IPS-18c (cell line): Measurements from ENCODE around the gene ZNF70.
"Not testable (repeated sequence)": the region's sequence is repeated elsewhere in the genome, so short reads cannot be mapped to it uniquely, and the experiment has no call there.

Experiments
- H3K4me3 ChIP-seq: 2 replicates; pipeline ENCODE4 v1.7.0; 2013; ENCODE audit warnings: low read depth, mild to moderate bottlenecking, low read length, moderate library complexity; ENCODE audit not compliant: insufficient read depth
- H3K9me3 ChIP-seq: one replicate; pipeline ENCODE4 v1.6.1; 2013; ENCODE audit warnings: mild to moderate bottlenecking, low read length, moderate library complexity; ENCODE audit not compliant: control insufficient read depth, insufficient read depth

Gene ZNF70

DNA sequence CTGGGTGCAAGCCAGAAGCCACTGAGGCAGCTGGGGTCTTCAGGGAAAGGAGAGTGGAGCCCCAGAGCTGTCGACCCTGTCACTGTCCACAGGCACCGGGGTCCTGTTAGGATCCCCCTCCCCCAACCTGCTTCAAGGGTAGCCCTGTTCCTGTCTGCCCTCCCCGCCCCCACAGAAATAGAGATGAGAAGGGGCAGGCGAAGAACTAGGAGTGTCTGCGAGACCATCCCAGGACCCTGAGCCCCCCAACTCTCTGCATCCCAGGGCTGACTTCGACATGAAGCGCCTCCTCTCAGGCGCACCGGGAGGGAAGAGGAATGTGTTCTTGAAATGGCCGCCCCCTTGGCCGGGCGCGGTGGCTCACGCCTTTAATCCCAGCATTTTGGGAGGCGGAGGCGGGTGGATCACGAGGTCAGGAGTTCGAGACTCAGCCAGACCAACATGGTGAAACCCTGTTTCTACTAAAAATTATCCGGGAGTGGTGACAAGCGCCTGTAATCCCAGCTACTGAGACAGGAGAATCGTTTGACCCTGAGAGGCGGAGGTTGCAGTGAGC lies 607 bp upstream of the ZNF70 start:
- peak overlapping the region; percentile 93 for H3K4me3 ChIP-seq
- H3K9me3 ChIP-seq: peaks cover 2% of the 10 kb centered on the region

DNA sequence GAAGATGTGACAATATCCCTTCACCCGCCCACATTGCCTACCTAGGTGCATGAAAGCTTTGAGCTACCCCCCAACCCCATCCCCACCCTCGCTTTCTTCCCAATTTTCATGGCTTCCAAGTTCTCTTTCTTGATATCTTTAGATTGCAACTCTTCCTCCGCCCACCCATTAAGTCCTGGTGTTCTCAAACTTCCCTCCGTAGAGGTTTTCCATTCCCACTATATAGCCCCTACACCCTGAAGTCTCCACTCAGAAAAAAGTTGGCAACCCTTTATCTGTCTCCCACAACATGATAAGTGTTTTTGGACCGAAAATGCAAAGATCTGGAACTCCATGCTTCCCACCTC lies 572 bp downstream of the ZNF70 start:
- H3K4me3 ChIP-seq: peak overlapping the region; percentile 81

DNA sequence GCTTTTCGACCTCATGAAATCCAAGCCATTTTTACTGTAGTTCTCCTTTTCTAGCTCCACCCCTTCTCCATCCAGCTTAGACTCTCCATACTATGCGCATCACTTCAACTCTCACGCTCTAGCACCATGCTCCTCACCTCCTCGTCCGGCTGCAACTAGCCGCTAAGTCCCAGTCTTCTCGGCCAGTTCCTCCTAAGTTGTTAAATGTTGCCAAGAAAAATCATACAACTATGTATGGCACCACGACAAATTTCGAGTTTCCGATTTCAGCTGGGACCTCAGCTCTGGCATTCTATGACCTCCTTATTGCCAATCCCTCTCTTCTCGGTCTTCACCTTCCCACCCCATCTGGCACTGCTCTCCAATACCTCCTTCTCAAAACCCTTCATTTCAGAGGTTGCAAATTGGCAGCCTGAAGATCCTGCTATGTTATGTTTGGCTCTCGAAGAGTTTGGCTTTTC lies 1.0 kb downstream of the ZNF70 start:
- peaks cover 2% of the 10 kb centered on the region for H3K9me3 ChIP-seq
- peak overlapping the region; percentile 17; the same call in 1 of the 2 replicates for H3K4me3 ChIP-seq

More for the DNA sequence above, 572 bp downstream of the ZNF70 start:
- peaks cover 2% of the 10 kb centered on the region for H3K9me3 ChIP-seq

DNA sequence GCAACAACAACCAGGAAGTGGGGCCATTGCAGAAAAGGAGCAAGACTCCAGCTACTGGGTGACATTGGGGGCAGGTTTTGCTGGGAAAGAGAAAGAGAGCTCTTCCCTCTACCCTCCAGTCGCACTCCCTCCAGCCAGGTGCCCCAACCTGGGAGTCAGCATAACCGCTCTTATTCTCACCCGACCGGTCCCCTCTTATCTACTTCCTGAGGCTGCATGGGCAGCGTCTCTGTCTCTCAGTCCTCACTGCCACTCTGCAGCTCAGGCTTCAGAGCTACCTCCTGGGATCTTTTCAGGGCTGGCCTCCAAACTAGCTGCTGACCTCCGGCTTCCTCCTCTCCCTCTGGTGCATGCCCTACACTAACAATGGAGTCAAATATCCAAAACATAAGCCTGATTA lies 5.1 kb downstream of the ZNF70 start:
- Histone ChIP-seq H3K9me3 (no peaks in the 10 kb centered on the region), H3K4me3 (no peak overlapping the region)

DNA sequence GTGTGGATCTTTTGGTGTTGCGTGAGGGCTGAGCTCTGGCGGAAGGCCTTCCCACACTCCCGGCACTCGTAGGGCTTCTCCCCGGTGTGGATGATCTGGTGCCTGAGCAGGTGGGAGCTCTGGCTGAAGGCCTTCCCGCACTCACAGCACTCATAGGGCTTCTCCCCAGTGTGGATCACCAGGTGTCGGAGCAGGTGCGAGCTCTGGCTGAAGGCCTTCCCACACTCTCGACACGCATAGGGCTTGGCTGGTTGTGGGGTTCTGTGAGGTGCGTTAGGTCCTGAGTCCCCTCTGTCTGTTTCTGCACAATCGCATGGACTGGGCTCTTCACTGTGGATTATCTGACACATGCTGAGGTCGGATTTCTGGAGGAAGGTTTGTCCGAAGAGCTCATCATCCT lies 6.4 kb downstream of the ZNF70 start:
- Histone ChIP-seq H3K9me3 (no peaks in the 10 kb centered on the region), H3K4me3 (no peak overlapping the region)

DNA sequence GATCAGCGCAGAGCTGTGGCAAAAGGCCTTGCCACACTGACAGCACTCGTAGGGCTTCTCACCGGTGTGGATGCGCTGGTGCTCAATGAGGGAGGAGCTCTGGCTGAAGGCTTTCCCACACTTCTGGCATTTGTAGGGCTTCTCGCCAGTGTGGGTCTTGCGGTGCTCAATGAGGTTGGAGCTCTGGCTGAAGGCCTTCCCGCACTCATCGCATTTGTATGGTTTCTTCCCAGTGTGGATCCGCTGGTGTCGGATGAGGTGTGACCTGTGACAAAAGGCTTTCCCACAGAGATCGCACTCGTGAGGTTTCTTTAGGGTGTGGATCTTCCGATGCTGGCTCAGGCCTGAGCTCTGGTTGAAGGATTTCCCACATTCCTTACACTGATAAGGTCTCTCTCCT lies 6.9 kb downstream of the ZNF70 start:
- H3K9me3 ChIP-seq: no peaks in the 10 kb centered on the region
- H3K4me3 ChIP-seq: no peak overlapping the region

DNA sequence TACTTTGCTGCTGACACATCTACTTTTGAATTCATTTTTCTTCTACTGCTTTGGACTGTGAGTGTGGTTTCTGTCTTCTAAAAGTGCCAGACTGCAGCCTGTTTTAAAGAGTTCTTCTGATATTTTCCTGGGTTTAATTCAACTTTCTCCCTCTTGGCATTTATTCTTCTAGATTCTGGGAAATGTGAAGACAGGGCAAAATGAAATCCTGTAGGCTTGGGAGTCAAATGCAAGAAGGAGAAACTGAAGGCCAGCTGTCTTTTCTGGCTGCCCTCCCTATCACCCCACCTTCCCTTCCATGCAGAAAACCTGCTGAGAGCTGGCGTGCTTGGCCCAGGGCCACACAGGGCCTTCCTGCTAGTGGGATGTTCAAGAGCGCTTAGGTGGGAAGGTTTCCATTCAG lies 7.6 kb downstream of the ZNF70 start:
- H3K4me3 ChIP-seq: no peak overlapping the region
- H3K9me3 ChIP-seq: no peaks in the 10 kb centered on the region

DNA sequence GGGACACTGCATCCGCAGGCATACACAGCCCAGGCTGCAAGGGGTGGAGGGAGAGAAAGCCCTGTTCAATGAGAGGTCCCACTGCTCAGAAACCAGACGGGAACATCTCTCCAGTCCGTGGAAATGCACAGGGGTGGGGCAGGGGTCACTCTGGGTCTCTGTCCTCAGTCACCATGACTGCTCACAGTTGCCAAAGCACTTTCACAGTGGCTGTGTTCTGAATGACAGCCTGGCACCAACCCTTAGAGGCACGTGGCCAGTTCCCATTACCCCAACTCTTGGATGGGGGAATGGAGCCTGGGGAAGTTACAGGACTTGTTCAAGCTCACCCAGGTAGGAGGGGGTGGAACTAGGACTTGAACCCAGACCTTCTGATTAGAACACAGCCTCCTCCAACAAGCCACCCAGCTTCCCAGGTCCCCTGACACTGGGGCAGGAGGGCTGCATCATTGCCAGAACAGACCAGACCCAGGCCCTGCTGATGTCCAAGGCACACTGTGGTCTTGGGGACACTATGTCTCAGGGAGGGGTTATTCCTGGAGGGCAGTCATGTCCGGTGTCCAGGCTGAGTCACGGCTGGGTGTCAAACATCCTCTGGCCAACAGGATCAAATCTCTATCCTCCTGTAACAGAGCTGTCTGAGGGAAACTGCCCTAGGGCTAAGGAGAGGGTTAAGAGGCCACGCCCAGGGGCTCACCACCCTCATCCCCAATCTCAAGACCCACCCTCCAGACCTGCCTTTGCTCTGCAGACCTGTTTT lies 8.2 kb downstream of the ZNF70 start:
- Histone ChIP-seq H3K9me3 (no peaks in the 10 kb centered on the region), H3K4me3 (no peak overlapping the region)

DNA sequence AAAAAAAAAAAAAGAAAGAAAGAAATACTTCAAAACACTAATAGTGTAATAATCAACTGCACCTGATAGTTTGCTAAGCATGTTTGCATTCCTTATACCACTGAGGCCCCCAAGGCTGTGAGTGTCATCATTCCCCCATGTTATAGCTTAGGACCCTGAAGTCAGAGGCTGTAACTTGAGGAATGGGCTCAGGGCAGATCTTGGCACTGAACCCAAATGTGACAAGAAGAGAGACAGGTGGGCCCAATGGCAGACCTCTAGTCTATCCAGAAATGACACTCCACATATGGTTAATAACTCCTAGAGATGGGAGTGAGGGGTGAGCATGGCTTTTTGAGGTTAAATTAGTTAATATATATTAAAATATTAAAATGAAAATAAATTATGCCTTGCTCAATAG lies 13.2 kb downstream of the ZNF70 start:
- no peaks in the 10 kb centered on the region for H3K9me3 ChIP-seq
- no peak overlapping the region for H3K4me3 ChIP-seq

DNA sequence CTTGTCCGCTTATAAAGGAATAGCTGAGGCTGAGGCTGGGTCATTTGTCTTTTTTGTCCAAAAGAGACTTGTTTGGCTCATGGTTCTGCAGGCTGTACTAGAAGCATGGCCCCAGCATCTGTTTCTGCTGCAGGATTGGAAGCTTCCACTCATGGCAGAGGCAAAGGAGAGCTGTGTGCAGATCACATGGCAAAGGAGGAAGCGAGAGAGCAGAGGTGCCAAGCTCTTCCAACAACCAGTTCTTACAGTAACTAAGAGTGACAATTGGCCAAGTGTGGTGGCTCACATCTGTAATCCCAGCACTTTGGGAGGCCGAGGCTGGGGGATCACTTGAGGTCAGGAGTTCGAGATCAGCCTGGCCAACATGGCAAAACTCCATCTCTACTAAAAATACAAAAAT lies 22.8 kb downstream of the ZNF70 start:
- H3K4me3 ChIP-seq, H3K9me3 ChIP-seq: not testable (repeated sequence)

DNA sequence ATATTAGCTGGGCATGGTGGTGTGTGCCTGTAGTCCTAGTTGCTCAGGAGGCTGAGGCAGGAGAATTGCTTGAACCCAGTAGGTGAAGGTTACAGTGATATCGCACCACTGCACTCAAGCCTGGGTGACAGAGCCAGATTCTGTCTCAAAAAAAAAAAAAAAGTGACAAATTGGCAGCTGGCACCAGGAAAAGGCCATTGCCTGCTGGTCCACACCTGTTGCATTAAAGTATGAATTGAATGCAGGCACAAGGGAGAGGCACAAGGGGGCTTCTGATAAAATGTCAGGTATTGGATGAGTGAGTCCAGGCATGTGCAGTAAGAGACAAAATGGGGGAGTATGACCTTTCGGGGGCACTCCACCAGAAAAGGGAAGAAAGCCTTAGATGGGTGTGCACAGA lies 28.2 kb downstream of the ZNF70 start:
- Histone ChIP-seq H3K9me3 (no peaks in the 10 kb centered on the region), H3K4me3 (no peak overlapping the region)

DNA sequence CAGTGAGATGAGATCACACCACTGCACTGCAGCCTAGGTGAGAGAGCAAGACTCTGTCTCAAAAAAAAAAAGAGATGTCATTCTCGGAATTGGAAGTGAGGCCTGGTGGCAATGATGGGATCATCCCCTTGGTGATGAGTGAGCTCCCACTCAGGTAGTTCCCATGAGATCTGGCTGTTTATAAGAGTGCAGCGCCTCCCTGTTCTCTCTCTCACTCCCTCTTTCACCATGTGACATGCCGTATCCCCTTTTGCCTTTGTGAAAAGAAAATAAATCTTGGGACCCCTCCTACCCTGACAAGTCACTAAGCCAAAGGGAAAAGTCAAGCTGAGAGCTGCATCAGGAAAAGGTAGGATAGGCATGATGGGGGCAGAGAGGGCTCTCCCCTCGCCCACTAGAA lies 28.8 kb downstream of the ZNF70 start:
- Histone ChIP-seq H3K9me3 (no peaks in the 10 kb centered on the region), H3K4me3 (no peak overlapping the region)

DNA sequence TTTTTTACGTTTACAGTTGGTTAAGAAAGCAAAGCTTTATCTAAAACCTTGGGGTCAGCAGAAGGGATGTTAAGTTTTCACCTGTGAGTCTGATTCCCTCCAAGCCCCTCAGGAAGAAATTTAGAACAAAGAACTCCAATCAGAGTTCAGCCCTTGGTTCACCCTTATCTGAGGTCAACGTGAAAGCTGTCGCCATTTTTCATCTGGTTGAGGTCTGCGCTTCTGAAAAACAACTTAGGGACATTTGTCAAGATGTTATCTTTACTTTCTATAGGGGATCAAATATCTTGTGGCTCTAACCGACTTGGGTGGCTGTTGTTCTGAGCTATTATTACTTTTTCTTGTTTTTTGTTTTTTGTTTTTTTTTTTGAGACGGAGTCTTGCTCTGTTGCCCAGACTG lies 30.1 kb downstream of the ZNF70 start:
- Histone ChIP-seq H3K4me3 (no peak overlapping the region), H3K9me3 (no peaks in the 10 kb centered on the region)

DNA sequence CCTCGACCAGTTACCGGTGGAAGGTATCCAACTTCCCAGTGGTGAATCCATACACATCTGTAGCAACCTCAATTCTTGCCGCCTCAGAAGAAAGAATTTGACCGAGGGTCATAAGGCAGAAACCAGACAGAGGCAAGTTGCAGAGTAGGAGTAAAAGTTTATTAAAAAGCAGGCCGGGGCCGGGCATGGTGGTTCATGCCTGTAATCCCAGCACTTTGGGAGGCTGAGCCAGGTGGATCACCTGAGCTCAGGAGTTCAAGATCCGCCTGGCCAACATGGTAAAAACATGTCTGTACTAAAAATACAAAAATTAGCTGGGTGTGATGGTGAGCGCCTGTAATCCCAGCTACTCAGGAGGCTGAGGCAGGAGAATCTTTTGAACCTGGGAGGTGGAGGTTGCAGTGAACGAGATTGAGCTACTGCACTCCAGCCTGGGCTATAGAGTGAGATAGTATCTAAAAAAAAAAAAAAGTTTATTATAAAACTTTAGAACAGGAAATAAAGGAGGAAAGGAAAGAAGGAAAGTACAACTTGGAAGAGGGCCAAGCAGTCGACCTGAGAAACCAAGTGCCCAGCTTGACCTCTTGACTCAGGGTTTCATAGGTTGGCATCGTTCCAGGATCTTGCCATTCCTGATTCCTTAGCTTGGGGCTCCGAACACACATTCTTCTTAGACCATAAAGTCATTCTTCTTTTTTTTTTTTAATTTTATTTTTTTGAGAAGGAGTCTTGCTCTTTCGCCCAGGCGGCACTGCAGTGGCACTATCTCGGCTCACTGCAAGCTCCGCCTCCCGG lies 32.3 kb downstream of the ZNF70 start:
- Histone ChIP-seq H3K9me3 (no peaks in the 10 kb centered on the region), H3K4me3 (no peak overlapping the region)

DNA sequence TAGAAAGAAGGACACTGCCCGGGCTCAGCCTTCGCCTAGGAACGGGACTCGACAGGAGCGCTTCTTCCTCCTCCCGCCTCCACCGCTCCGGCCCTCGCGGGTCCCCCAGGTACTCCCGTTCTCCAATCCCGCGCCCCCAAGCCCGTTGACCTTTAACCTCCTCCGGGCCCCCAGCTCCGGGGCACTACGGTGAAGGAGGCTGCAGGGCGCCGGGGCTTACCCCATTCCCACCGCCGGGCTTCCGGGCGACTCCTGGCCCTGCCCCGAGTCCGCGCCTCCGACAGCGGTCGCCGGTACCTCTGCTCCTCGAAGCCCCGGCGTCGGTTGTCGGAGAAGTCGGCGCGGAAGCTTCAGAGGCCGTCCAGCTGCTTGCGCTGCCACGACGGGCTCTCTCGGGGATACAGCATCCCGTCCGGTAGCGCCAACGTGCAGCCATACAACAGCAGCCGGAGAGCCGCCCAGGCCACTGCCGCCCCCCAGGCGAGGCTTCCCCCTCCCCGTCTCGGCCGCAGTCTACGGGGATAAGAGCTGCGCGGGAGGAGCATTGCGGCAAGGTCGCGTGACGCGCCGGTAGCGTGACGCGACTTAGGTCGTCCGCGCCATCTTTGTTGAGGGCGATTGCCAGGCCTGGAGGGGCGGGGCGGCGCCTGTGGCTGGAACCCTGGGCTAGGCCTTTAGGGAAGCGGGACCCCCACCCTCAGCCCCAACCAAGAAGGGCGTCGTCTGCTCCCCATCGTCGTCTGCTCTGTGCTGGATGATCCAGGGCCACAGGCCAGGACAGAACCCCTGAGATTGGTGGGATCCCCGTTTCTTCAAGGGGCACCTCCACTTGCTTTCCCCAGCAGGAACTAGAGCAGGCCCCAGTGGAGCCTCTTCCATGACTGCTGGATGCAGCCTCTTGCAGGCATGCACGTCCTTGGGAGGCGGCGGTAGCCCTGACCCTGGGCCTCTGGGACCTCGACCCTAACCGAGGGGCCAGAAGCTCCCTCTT lies 33.8 kb downstream of the ZNF70 start:
- peak overlapping the region; percentile 96 for H3K4me3 ChIP-seq

DNA sequence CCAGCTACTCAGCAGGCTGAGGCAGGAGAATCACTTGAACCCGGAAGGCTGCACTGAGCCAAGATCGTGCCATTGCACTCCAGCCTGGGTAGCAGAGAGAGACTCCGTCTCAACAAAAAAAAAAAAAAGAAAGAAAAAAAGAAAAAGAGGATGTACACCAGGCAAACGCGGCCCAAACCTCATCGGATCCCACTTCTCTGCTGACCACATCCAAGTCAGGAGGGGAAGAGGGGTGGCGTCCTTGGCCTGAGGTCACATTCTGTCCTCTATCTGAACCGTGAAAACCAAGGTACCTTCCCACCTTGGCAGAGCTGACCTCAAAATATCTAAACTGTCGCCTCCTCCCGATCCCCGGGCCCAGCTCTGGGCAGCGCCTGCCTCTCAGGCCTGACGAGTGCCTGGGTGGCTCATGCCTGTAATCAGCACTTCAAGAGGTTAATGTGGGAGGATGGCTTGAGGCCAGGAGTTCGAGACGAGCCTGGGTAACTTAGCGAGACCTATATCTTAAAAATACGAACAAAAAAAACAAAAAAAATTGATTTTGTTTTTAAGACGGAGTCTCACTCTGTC lies 35.0 kb downstream of the ZNF70 start:
- Histone ChIP-seq H3K9me3 (no peaks in the 10 kb centered on the region), H3K4me3 (peak overlapping the region; percentile 96; the same call in 1 of the 2 replicates)

More for the DNA sequence above, 33.8 kb downstream of the ZNF70 start:
- no peaks in the 10 kb centered on the region for H3K9me3 ChIP-seq
